Tracheal epithelial cell (primary cell): Measurements from ENCODE around the gene TYR. TPM values are rescaled to one million over a fixed set of nuclear protein-coding genes. Genes with fewer than 3 reads are reported as not detected.

ENCODE experiments used
- total RNA-seq: library from RNA; depleted of rRNA; stranded (reverse); fragments of >200 nt; gene quantifications from 2 replicates; pipeline ENCODE4 v1.2.1, GENCODE V29; 2014

The TYR gene
- not detected in 2 replicates for total RNA-seq

DNA sequence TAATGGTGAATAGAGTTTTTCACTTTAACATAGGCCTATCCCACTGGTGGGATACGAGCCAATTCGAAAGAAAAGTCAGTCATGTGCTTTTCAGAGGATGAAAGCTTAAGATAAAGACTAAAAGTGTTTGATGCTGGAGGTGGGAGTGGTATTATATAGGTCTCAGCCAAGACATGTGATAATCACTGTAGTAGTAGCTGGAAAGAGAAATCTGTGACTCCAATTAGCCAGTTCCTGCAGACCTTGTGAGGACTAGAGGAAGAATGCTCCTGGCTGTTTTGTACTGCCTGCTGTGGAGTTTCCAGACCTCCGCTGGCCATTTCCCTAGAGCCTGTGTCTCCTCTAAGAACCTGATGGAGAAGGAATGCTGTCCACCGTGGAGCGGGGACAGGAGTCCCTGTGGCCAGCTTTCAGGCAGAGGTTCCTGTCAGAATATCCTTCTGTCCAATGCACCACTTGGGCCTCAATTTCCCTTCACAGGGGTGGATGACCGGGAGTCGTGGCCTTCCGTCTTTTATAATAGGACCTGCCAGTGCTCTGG, at the start of gene TYR:
Gene TYR (plus strand): TSS at position 185 of the 541 bp plus-strand sequence. CDS start 79 bp downstream, at position 264.

Other genes with a start within 250 kb of the TYR start
- under 0.01 TPM in 1 of 2 replicates, not detected in the other for gene GRM5, start 111.9 kb upstream of the TYR start, total RNA-seq